HG03025 (cell line): Measurements from ENCODE around the gene GABRB3.
"Not testable (repeated sequence)": the region's sequence is repeated elsewhere in the genome, so short reads cannot be mapped to it uniquely, and the experiment has no call there.

ENCODE experiments used
- ATAC-seq: cut with Tn5 transposase; IDR thresholded peaks from one replicate; pipeline ENCODE4 v1.9.1; 2021; ENCODE audit warnings: mild to moderate bottlenecking, moderate library complexity; ENCODE audit not compliant: unreplicated experiment, low FRiP score

GABRB3 gene

DNA sequence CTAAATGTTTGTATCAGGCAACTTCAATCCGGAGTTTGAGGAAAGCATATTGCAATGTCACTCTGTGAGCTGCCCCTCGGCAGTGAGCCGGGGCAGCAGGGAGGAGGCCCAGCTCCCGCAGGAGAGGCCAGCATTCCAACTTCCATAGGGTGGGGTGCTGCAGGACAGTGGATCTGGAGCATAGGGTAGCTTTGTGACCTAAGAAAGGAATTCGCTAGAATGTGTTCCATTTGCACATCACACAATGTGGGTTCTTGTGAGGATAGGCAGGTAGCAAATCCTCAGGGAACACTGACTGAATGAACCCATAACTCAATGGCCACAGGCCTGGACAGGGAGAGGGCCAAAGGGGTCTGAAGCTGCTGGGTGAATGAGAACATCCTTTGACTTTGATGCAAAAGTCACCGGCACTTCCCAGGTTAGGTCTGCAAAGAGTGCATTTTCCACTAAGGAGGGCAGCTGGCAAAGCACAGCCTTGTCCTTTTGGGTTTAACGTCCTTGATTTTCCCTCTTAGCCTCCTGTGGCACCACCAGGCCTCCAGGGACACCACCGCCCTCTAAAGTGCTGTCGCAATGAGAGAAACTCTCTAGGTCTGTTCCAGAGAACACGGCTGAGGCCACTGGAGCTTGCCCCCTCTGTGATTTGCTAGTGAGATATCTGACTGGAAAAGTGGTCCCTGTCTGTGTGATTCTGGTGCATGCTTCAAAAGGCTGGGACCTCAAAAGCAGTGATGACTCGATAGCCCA is 36.2 kb downstream of the GABRB3 start:
- no peak for ATAC-seq

DNA sequence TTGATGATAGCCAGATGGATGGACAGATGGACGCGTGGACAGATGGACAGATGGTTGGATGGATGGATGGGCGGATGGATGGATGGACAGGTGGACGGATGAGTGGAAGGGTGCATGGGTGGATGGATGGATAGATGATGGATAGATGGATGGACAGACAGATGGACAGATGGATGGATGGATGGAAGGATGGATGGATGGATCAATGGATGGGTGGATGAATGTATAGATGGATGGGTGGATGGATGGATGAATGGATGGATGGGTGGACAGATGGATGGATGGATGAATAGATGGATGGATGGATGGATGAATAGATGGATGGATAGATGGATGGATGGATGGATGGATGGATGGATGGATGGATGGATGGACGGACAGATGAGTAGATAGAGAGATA is 40.9 kb downstream of the GABRB3 start:
- ATAC-seq: no peak

DNA sequence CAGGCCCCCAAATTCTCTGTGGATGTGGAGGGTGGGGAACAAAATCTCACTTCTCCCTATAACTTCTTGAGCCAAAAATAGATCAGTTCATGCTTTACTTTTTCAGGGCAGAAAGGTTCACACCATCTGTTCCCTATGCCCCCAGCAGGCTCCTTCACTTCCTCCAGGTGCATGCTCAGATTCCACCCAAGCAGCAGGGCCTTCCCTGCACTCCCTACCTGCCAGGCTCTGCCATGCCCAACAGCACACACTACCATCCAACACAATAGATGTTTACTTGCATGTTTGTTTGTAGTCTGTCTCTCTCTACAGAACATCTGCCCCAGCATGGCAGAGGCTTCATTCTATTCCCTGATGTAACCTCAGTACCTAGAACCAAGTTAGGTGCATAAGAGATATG is 43.3 kb downstream of the GABRB3 start:
- ATAC-seq: no peak

DNA sequence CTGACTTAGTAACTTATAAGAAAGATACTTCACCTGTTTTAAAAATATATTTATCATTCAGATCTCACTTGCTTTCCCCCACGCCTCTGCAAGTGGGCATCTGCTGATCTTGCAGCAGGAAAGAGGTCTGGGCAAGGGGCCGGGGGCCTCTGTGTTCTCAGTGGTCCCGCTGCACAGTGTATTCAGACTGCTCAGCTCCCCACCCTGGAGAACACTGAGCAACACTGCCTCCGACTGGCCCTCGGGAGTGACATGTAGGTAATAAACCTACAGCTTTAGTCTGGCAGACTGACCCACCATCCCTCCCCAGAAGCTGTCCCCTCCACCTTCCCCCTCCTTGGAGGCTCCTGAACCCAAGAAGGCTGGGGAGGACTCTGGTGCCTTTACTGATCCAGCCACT is 43.8 kb downstream of the GABRB3 start:
- ATAC-seq: no peak

DNA sequence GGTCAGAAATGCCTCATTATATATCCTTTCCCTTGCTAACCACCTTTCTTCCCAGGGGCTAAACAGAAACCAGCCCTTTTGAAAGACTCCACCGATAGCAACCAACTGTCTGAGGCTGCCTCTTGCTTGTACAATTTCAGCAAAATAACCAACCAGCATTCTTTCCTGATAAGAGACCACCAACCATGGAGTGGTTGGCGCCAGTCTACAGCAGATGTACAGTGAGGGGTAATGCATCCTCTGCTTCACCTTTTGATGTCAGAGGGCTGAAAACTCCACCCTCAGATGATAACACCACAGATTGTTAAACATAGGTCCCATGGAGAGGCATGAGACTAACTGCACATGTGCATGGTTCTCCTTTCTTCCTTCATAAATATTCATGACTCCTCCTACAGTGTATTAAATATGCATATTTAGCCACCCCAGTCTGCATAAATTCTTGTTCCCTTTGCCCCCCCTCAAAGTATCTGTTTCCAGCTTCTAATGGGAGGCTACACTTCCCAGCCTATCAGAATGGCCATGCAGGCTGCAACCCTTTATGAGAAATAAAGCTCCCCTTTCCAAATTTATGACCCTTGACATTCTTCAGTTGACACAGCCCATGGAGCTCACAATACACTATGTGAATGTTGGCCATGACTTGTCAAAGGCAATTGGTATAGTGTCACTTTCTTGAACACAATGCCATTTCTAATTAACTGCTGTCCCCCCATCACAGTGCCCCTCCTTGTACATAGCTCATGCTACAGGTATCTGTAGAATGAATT is 48.3 kb downstream of the GABRB3 start:
- no peak for ATAC-seq

DNA sequence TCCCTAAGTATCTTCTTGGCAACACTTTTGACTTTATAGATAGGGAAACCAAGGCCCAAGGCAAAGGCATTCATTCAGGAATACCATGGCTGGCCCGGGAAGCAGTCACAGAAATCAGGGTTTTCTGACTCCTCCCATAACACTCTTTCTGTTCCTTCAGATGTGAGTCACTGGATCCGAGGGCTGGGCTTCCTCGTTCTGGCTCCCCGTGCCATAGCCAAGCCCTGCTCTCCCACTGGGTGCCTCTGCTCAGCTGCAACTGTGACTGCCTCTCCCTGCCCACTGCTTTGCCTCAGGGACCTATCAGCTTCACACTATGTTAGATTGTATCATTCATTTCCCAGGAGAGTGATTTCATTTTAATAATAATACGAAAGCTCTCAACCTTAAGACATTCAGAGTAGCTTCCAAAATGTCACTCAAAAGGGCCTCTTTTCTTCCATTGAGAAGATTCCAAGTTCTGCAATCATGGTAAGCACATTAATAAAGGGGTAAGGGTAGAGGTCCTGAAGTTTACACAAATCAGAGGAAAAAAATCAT is 50.2 kb downstream of the GABRB3 start:
- ATAC-seq: no peak

DNA sequence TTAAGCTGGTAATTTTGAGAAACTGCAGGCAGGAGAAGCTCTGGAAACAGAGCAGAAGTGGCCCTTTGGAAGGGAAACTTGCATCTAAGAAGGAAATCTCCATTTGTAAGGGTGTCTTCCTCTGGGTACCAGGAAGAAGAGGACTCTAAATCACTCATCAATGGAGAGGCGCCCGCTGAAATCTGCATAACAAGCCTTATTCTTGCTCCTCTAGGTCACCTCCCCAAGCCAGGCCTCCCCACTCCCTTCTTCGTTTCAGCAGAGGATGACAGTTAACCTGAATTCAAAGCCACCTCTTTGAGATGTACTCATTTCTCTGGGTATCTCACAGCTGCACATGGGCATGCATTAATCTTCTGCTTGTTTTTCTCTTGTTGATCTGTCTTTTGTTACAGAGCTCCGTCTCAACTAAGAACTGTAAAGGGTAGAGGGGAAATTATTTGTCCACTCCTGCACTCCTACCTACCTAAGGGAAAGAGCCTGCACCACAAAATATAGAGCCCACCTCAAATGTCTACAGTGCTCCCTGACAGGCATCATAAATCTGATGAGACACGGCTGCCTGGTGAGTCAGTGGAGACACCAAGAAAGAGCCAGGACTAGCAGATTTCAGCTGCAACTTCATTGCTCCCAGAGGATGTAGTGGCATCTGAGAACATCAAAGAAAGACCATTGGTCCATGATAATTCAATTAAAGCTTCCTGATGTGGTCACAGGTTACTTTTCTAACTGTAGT is 51.5 kb downstream of the GABRB3 start:
- no peak for ATAC-seq

DNA sequence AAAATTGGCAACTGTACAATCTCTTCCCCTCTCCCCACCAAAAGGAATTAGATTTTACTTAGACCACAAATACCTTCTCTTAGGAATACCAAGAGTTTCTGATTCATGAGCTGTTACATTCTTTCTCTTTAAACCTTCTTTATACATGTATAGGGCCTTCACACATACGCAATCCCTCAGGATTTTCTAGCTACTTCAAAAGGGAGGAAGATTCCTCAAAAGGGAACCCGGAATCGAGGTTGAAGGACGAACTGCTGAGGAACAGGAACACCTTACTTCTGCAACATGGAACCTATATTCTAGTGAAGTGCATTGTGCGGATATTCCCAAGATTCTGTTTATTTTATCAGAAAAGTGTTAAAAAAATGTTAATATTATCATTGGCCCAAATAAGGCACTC is 52.3 kb downstream of the GABRB3 start:
- no peak for ATAC-seq

DNA sequence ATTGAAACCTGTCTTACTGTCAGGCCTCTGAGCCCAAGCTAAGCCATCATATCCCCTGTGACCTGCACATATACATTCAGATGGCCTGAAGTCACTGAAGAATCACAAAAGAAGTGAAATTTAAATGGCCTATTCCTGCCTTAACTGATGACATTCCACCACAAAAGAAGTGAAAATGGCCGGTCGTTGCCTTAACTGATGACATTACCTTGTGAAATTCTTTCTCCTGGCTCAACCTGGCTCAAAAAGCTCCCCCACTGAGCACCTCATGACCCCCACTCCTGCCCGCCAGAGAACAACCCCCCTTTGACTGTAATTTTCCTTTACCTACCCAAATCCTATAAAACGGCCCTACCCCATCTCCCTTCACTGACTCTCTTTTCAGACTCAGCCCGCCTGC is 53.0 kb downstream of the GABRB3 start:
- ATAC-seq: not testable (repeated sequence)

DNA sequence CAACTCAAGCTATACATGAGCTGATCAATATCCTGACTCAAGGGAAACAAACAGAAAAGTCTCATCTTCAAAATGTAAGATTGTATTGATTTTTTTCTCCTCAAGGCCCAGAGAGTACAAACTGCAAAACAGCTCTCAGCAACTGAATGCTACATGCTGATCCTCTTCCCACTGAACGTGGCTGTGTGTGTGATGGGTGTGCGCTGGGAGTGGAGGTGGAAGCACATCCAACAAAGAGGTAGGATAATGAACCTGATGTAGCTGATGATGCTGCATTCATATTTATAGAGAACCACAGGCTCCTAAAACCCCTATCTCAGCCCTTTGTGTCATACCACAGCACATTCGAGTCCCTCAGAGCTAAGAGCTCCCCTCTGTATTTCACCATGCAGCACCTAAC is 56.8 kb downstream of the GABRB3 start:
- ATAC-seq: no peak

DNA sequence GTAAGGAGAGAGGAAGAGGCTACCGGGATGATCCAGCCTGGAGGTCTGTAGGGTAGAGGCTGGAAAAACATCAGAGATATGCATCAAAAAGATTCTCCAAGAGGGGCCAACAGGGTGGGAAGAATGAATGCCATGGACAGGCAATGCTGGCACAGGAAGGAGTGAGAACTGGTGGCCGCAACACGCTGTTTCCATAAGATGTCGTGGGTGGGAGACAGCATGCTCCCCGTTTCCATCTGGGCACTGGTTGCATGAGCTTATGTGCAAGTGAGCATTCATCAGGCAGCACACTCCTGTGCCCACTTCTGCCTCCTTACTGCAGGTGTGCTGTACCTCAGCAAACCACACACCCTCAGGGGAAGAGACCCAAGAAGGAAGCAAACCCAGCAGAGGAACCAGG is 59.4 kb downstream of the GABRB3 start:
- no peak for ATAC-seq

DNA sequence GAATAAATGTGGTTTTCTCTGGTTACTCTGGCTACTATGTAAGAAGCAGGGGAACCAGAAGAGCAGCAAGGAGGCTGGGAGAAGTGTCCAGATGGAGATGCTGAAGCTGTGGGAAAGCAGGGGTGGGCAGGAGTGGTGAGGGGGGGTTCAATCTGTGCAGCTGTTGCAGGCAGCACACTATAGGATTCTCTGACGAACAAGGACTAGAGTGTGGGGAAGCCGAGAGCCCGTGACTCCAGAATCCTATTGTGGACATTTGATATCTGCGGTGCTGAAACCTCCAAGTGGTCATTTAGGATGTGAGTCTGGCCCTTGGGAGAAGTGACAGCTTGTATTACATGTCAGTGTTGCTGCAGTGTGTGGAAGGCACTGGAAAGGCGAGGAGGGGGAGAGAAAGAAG is 60.5 kb downstream of the GABRB3 start:
- ATAC-seq: no peak

DNA sequence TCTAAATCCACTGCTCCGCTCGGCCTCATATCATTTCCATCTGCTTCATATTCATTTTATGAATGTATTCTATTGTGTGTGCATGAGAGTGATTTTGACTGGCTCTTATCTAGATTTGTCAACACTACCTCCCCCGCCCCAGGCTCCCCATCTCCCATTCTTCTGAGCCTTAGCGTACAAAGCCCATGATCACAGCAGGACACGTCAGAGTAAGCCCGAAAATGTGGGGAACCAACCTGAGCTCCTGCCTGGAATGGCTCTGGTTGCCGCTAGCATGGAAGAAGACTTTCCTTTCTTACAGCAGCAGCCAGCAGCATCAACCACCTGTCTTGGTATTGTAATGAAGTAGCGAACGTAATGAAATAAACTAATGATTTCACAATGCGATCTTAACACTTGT is 61.4 kb downstream of the GABRB3 start:
- ATAC-seq: no peak

DNA sequence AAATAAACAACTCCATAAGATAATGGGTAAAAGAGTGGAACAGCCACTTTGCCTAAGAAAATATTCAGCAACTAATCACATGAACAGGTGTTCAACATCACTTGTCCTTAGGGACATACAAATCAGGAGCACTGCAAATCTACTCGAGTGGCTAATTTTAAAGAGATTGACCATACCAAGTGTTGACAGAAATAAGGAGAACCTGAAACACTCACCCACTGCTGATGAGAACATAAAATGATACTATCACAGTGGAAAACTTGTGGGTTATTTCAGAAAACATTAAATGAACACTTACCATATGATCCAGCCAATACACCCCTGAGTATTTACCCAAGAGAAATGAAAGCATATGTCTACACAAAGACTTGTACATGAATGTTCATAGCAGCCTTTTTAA is 70.5 kb downstream of the GABRB3 start:
- no peak for ATAC-seq

DNA sequence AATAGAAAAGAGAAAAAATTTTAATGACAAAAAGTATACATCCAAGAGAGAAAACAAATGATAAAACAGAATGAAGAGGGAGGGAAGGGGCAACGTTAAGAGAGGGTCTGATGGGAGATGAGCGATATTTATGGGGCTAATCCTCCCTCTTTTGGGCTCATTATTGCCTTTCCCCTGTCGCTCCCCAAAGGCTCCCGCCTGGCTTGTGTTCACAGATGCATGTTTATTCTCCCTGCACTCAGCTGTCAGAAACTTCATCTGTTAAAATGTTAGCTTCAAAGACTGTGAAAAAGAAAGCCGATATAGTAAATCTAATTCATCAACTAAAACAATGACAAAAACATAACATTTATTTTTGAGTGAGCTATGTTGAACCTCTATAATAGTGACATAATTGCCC is 74.3 kb downstream of the GABRB3 start:
- ATAC-seq: no peak

DNA sequence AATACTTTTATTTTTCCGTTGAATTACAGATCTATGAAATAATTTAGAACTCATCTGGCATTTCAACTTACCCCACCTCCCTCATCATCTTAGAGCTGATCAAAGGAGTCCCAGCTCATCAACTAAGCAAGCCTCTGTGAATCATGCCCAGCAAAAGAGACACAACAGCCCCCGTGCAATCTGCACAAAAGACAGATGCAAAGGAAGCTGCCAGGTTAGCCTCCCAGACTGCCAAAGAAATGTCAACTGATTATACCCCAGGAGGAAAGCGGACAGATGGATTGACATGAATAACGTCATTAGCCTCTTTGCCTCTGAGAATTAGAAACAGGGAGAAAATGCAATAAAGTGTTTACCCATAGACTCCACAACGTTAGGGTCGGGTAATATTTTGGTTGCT is 75.0 kb downstream of the GABRB3 start:
- no peak for ATAC-seq

DNA sequence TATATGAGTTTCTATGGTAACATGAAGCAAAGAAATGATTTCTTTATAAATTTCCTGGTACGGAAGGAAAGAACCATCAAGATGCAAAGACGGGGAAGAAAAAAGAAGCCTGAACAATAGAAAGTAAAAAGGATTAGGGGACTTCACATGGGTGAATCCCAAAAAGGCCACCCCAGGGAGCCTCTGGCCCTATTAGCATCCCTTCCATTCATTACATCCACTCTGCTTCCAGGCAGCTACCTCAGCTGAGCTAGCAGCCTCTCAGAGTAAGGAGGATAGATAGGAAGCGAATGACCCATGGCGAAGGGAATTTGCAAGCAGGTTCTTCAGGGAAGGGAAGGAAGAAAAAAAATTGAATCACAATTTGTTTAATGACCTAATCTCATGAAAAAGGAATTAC is 81.6 kb downstream of the GABRB3 start:
- no peak for ATAC-seq

DNA sequence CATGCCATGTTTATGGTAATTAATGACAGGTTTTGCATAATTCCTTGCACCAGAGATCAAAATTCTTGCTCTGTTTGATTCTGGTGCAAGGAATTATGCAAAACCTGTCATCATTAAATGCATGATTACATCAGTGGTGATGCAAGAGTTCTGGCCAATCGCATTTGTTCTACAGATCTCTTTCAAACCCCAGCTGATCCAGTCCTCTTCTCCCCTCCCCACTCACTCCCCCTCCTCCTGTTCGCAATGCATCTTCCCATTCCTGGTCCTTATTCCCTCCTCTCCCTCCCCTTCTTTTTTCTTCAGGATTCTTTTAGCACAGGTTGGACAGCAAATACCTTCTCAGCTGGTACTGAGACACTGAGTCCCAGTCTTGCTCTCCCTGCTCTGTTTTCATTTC is 82.1 kb downstream of the GABRB3 start:
- no peak for ATAC-seq

DNA sequence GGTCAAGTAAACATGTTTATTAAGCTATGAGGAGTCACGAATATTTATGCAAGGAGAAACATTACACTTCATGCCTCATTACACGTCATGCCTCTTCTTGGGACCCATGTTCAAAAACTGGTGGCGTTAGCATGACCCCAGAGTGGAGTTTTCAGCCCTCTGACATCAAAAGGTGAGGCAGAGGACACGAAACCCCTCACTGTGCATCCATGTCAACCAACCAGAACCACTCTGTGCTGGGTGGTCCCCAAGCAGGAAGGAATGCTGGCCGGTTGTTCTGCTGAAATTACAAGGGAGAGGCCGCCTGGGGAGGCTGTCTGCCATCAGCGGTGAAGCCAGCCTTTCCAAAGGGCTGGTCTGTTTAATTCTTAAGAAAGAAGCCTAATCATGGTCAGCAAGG is 83.4 kb downstream of the GABRB3 start:
- no peak for ATAC-seq

DNA sequence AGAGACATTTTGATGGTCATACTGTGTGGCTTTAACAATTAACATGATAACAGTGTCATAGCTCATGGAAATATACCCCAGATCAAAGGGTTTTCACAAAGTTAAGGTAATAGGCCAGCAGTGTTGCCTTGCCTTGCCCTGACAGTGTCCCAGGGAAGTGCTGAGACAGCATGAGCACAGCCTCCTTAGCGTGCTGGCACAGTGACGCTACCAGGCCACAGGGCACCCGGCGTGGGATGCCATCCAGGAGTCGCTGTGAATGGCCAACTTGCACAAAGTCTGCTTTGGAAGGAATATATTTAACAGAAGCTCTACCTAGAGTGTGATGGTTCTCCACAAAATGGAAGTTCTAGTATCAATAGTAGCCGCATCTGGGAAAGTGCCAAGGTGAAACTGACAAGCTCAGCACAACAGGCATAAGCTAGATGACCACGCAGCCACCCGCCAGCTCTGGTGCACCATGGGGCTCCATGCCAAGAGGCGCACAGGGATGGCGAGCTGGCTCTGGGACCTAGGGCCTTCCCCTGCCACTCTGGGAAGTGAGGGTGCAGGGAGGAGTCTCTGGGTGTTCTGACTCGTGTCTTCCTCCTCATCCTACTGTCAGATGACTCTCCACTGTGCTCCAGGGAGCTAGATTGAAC is 86.2 kb downstream of the GABRB3 start:
- no peak for ATAC-seq
